Dermis blood vessel endothelial cell (primary cell): ENCODE measurements around the gene ADAMTSL1. TPM values are rescaled to one million over a fixed set of nuclear protein-coding genes. Genes with fewer than 3 reads are reported as not detected.

Experiments used
- DNase-seq: peaks from one replicate; pipeline ENCODE4 v3.0.0; 2010
- total RNA-seq: library from RNA; depleted of rRNA; stranded (reverse); fragments of >200 nt; gene quantifications from 2 replicates; pipeline ENCODE4 v1.2.3, GENCODE V29; 2014

The ADAMTSL1 gene
- total RNA-seq, 1 donor from 2014 or later = 6.0 TPM

DNA sequence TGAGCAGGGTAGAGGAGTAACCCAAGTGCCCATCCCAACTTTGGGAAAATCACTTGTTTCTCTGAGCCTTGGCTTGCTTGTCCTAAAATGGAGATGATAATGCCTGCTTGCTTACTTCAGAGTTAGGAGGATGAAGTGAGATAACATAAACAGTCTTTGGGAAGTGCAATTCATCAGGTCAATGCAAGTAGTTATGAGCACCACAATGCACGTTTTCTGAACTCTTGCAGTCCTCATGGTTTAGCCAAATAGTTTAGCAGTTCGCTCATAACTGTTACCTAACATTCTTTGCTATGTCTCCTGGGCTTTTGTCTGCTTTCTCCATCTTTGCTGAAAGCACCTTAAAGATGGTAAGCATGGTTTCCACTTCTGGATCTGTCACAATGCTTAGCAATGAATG, 270.0 kb downstream of the ADAMTSL1 start:
- no peak for DNase-seq

DNA sequence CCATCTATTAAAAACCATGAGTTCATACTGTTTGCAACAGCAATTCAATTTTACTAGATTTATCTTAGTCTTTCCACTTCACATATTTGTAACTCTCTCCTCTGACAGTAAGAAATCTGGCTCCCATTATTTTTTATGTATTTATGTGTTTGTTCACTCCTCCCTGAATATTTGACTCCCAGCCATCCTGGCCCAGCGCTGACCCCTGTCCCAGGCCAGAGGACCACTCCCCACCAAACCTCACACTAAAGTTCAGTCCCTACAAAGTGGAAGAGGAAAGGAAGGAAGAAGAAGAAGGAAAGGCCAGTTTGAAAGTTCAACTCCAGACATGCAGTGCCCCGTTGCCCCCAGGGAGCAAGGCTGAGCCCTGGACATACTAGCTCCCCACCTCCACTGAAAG, 271.8 kb downstream of the ADAMTSL1 start:
- DNase-seq = no peak

DNA sequence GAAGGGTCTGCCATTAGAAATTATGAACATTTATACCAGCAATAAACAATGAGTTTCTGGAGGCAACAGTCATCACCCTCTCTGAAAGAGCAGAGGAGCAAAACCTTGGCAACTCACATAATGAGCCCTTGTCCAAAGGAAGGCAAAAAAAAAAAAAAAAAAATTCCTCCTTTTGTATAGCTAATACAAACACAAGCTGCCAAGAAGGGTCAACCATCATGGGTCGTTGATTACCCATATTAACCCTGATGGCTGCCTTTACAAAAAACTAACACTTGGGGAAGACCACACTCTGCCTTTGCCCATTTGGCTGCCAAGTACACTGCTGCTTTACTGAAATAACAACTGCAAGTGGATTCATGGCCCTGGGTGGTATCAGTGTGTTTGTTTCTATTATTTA, 272.7 kb downstream of the ADAMTSL1 start:
- DNase-seq = peak; percentile 31

DNA sequence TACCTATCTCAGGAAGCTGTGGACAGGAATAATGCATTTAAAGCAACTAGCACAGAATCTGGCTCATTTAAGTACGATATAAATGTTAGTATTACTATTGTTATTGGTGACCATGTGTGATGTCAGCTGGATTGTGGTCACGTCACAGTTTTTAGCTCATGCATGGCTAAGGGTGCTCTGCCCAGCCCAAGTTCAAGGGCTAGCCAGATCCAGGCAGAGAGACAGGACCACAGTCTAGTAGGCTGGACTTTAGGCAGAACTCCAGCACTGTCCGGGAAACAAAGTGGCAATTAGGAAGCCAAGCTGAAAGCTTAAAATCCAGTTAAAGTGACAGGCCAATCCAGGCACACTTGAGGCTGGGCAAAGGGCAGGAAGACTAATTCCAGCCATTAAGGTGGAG, 273.6 kb downstream of the ADAMTSL1 start:
- no peak for DNase-seq

- DNase-seq = no peak
Observed at GRCh38 chr9:18748251-18748701, 274.3 kb downstream of the ADAMTSL1 start.

GRCh38 chr9:18749711-18750110, 275.8 kb downstream of the ADAMTSL1 start:
- DNase-seq = no peak

- DNase-seq = no peak
Observed at GRCh38 chr9:18753904-18754303, 280.0 kb downstream of the ADAMTSL1 start.

DNA sequence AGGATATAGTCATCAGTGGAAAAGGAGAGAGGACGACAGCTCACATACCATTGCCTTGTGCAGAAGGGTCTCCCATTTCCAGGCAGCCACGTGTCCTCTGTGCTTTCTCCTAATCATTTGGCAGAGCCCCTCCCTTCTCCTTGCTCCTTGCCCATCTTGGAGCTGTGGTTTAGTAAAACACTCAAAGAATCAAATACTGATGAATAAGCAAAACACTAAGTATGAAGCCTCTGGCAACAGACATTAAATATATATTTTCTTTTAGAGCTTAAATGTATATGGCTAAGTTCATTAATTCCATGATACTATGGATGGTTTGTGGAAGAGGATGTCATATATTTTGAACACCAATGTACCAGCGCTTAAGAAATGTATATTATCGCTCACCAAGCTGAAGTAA, 280.6 kb downstream of the ADAMTSL1 start:
- no peak for DNase-seq

DNA sequence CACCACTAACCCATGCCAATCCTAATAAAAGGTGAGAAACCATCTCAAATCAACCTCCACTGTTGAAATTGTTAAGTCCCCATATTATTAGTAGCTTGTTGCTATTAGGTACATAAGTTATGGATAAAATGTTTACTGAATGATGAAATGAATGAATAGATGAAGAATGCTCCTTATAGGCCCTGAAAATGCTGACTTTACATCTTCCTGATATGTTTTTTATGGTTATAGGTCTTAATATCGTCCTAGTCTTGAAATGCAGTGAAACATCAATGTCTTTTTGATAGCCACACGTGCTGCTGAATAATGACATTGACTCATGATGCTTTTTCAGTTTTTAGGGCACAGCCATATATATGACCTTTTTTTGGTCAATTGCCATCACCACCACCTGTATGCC, 281.3 kb downstream of the ADAMTSL1 start:
- no peak for DNase-seq

DNA sequence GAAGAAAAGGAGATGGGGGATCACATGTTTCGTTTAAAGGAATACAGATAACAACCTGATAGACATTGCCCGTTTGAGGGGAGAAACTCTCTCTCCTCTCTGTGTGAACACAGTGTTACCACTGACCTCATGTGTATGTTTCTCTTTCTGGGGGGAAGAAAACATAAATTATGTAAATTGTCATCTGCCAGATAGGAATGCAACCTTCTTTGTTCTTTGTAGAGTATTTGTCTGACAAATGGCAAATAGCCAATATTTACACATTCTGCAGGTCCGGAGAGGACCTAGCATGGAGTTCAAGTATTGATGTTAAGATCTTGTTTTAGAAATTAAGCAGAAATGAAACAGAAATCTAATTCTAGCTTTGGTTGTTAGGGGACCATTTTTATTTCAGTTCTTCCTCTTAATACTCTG, 282.8 kb downstream of the ADAMTSL1 start:
- peak; percentile 59 for DNase-seq

DNA sequence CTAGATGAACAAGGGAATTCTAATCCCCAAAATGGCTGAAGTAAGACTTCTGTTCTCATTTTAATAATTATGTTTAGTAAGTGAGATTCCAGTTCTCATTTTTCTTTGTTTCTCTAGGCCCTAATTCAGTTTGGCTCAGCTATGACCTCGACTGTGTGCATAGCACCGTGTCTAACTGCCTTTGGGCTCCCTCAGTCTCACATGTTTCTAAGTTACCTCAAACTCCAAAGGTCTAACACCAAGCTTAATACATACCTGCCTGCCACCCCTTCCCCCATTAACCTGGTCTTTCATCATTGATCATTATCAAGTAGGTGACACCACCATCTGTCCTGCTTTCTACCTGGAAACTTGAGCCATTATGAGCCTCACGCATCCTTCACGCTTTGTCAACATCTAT, 285.9 kb downstream of the ADAMTSL1 start:
- no peak for DNase-seq

DNA sequence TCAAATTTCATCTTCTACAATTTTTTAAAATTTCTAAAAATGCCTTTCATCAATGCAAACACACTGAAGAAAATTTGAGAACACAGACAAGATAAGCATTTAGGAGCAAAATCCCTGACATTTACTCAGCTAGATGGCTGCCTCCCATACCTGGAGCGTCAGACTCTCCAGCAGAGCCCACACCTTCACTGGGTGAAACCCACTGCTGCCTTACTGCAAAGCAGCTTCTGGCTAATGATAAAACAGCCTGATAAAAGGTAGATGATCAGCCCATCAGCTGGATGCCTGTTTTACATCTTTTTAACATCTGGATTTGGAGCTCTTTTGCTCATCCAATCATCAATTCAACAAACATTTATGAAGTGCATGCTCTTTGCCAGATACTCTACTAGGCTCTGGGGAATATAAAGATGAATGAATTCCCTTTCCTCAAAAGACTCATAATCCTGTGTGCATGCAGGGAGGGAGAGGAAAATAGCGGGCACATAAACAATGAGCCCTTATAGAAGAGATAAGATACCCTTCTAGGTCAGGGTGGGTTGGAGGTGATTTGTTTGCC, 287.9 kb downstream of the ADAMTSL1 start:
- DNase-seq = no peak

GRCh38 chr9:18766989-18767550, 293.1 kb downstream of the ADAMTSL1 start:
- no peak for DNase-seq

- DNase-seq = no peak
Observed at GRCh38 chr9:18768951-18769622, 295.1 kb downstream of the ADAMTSL1 start.

GRCh38 chr9:18770131-18770908, 296.4 kb downstream of the ADAMTSL1 start:
- no peak for DNase-seq

DNA sequence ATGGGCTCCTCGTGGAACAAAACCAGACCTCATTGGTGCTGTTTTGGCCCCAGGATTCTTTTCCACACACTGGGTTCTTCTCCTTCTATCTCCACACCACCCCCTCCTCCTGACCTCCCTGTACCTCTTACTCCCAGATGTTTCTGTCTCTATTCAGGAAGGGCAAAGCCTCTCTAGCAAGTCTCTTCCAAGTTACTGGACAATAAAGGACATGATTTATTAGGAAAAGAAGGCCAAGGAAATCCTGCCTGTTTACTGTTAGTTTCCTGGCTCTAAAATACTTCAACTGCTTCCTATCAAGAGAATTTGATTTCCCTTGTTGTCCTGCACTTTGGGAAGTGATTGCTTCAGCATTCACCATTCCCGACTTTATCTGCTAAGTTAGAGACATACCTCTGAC, 297.1 kb downstream of the ADAMTSL1 start:
- DNase-seq = no peak

- no peak for DNase-seq
Observed at GRCh38 chr9:18771763-18772162, 297.8 kb downstream of the ADAMTSL1 start.

GRCh38 chr9:18775241-18775640, 301.3 kb downstream of the ADAMTSL1 start:
- DNase-seq = no peak

DNA sequence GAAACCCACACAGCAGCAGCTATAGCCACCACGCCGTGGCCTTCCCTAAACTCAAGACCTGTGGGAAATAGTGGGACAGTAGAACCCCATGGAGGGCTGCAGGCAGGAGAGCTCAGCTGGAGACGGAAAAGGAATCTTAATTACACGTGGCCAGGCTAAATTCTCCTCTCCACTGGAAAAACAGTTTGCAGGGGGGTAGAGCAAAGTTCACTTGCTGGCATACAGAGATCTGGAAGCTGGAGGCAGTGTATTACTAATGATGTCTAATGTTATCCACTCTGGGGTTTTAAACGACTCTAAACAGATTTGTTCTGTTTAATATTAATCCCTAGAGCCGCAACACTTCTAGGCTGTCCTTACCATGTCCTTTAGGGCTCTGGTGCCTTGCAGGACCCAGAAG, 302.0 kb downstream of the ADAMTSL1 start:
- DNase-seq = no peak

GRCh38 chr9:18776836-18777820, 303.2 kb downstream of the ADAMTSL1 start:
- no peak for DNase-seq

GRCh38 chr9:18778147-18778546, 304.2 kb downstream of the ADAMTSL1 start:
- DNase-seq = no peak

- DNase-seq = peak; percentile 71
Observed at GRCh38 chr9:18778846-18779245, 304.9 kb downstream of the ADAMTSL1 start.
